GM19468 (cell line): ENCODE results near the gene RBM38.
A peak's percentile ranks its signal among the peaks of the same experiment; 100 is the strongest.

Source experiments
- ATAC-seq: cut with Tn5 transposase; IDR thresholded peaks from one replicate; pipeline ENCODE4 v1.9.1; 2021; ENCODE audit warnings: mild to moderate bottlenecking, moderate library complexity, moderate number of reproducible peaks; ENCODE audit not compliant: unreplicated experiment; ENCODE audit errors: extremely low read depth

The RBM38 gene

DNA sequence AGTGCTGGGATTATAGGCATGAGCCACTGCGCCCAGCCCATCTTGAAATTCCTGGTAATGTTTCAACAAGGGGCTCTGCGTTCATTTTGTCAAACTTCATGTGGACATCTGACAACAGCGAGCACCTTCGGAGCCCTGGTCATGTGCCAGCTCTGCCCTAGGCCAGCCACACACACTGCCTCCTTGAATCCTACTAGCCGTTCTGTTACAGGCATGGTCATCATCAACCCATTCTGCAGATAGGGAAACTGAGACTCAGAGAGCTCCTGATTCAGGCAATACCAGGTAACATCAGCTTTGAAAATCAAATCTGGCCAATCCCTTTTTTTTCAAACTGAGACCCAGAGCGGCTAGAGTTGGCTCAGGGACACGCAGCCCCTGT lies 41.3 kb downstream of the RBM38 start:
- no peak for ATAC-seq

DNA sequence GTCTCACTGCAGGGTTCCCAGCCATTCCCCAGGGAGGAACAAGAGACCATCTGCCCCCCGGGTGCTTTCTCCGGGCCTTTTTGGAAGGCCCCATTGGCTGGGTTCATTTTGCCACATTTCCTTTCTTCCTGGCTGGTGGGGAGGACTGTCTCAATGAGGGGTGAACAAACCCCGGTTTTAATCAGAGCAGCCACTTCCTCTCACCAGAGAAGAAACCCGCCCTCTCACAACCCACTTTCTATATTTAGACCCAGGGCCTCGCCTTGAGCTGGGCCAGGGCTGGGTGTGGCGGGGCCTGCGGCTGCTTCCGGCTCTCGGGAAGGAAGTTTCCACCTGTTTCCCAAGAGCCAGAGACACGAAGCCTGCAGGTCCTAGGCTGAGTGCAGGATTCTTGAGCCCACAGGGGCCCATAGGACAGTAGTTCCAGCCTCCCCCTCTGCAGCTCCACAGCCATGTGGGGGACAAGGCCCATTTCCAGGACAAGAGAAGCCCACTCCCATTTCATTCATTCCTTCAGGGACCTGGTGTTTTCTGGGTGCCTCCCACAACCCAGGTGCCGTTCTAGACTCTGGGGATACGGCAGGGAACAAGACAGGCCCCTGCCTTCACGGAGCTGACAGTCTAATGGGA lies 41.8 kb downstream of the RBM38 start:
- peak; percentile 62 for ATAC-seq

DNA sequence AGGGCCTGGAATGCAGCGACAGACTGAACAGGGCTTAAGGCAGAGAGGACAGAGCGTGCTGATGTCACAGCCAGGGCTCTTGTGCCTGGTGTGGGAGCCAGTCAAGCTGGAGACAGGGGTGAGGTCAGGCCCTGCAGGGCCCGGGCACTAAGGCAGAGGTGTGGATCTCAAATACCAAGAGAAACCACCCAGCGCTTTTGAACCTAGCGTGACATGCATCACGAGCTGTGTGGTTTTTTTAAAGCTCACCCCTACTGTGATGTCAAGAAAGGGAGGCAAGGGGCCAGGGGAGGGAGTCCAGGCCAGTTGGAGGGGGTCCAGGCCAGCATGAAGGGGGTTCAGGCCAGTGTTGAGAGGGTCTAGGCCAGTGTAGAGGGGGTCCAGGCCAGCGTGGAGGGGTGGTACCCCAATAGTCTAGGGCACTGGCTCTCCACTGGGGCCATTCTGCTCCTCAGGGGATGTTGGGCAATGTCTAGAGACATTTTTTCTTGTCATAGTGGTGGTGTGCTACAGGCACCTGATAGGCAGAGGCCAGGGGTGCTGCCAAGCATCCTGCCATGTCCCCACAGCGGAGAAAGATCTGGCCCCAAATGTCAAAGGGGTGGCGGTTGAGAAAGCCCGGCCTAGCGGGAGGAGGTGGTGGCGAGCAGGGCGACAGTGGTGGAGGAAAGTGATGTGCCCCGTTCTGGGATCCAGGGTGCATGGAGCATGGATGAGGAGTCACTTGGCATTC lies 42.6 kb downstream of the RBM38 start:
- ATAC-seq = no peak

DNA sequence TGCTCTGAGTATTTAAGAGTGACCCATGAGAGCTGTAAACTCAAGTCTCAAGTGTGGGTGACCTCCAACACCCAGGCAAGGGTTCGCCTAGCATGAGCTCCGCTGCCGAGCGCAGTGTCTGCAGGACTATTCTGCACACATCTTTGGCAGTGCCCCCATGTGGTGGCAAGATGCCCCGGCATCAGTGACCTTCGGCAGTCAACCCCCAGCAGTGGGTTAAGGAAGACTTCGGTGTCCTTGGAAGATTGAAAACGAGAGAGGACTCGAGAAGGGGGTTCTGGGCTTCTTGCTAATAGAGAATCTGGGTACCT lies 43.1 kb downstream of the RBM38 start:
- no peak for ATAC-seq

DNA sequence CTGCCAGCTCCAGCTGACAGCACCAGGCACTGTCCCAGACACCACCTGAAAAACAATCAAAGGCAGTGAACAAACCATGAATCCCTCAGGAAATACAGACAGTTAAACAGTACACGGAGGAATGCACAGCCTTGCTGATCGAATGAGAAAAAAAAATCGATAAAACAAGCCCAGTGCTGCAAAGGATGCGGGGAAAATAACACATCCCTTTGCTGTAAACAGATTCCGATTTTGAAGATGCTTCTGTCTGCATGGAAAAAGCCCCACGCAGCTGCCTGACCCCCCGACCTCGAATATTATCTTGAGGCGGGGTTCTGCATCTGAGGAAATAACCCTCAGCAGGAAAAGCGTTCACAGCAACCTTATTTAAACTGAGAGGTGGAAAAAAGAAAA lies 43.9 kb downstream of the RBM38 start:
- no peak for ATAC-seq

DNA sequence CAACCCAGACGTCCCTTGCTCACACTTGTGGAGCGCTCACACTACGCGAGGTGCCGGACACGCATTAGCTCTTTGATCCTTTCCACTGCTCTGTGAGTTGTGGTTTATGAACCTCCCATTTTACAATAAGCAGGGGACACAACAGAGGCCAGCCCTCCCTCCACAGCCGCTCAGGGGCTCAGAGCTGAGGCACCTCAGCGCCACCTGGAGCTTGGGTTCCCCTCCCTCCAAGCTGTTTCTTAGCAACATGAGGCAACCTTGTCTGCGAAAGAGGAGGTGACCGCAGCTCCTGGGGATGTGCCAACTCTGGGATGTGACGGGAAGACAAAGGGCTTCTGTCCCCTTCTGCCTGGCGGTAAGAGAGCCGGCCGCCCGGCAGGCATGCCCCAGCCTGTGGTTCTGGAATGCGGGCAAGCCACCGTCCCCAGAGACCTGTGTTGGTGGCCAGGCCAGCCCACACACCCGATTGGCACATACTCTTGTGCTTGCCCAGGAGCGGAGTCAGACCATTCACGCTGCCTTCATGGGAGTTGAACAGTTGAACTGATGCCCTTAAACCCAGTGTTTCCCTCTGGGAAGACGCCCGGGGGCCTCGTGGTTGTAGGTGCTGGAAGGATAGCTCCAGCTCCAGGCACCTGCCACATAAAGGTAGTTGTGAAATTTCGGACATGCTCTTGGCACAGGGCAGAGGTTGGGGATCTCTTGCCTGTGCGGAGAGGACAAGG lies 44.5 kb downstream of the RBM38 start:
- ATAC-seq = no peak

DNA sequence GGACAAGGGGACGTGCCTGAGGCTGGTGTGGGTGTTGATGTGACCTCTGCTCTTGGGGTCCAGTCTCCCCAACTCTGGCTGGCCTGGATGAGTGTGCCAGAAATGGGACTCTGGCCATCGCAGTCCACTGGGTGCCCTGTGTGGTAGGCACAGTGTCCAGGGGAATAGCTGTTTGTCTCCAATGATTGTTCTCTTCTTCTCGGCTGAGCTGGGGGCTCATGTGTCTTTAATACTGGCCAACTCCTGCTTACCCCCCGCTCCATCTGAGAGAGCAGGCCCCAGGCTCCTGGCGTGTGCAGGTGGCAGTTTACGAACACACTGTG lies 45.0 kb downstream of the RBM38 start:
- no peak for ATAC-seq

DNA sequence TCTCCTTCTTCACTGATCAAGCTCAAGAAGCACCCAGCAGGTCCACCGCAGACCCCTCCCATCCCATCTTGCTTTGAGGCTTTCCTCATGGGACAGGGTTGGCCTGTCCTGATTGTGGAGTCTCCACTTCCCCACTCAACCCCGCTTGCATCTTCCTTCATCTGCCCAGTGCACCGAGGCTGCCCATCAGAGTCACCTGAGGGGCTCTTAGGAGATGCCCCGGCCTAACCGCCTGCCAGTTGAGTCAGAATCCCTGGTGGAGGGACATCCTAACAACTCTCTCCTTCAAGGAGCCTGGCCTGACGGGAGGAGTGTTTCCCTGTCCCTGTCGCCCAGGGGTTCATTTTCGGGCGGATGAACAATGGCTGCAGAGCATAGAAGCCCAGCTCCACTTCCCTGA lies 46.1 kb downstream of the RBM38 start:
- ATAC-seq = no peak

DNA sequence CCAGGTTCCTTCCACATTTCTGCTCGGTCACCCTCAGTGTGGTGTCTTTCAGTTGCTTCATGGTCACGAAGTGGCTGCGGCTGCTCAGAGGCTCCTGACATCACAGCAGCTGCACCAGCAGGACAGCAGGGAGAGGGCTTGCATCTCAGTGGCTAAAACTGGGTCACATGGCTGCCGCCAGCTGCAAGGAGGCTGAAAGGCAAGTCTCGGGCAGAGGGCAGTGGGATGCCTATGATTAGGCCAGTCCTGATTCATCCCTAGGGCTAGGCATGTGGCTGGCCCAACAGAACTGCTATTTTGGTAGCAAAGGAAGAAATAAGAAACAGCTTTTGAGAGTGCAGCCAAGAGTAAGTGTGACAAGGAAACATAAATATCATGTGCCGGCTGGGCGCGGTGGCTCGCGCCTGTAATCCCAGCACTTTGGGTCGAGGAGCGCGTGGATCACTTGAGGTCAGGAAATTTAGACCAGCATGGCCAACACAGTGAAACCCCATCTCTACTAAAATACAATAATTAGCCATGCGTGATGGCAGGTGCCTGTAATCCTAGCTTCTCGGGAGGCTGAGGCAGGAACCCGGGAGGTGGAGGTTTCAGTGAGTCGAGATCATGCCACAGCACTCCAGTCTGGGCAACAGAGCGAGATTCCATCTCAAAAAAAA lies 46.6 kb downstream of the RBM38 start:
- no peak for ATAC-seq

DNA sequence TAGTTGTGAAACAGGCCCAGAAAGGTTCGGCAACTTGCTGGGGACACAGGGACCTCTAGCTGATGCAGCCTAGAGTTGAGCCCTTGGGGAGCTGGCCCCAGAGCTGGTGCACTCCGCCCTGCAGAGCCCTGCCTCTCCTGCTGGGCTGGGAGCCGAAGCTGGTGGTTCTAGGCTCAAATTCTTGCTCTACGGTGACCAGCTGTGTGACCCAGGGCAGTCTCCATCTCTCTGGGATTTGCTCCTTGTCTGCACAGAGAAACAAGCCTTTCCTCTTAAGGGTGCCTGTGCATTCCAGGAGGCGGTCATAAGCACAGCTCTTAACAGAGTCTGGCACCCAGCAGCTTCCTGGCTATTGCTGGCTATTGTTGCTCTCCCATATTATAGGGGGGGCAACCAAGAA lies 47.4 kb downstream of the RBM38 start:
- ATAC-seq = no peak

DNA sequence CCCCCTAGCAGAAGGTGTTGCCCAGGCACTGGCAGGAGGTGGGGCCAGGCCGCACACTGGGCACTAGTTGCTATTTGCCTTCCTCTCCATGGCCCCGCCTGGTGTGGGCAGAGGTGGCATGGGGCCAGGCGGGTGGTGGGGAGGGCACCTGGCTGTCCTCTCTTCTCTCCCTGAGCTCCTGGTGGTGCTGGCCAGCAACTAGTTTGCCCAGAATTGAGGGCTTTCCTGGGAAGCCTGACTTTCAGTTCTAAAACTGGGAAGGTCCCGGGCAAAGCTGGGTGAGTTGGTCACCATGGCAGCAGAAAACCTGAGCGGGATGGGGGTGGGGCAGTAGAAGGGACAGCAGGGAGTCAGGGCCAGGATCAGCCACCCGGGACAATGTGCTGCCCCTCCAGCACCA lies 48.2 kb downstream of the RBM38 start:
- ATAC-seq = no peak

DNA sequence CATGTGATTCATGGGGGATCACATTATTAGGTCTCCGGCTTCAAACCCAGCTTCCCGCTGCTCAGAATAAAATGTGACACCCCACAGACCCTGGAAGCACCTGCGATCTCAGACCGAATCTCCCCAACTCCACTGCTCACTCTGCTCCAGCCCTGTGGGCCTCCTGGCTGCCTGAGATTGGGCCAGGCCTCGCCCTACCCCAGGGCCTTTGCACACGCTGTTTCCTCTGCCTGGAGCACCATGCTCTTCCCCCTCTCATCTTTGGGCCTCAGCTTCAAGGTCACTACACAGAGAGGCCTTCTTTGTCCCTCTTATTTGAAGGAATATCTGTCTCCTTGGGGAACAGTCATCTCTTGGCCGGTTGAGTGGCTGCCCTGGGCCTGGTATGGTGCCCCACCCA lies 48.8 kb downstream of the RBM38 start:
- no peak for ATAC-seq

DNA sequence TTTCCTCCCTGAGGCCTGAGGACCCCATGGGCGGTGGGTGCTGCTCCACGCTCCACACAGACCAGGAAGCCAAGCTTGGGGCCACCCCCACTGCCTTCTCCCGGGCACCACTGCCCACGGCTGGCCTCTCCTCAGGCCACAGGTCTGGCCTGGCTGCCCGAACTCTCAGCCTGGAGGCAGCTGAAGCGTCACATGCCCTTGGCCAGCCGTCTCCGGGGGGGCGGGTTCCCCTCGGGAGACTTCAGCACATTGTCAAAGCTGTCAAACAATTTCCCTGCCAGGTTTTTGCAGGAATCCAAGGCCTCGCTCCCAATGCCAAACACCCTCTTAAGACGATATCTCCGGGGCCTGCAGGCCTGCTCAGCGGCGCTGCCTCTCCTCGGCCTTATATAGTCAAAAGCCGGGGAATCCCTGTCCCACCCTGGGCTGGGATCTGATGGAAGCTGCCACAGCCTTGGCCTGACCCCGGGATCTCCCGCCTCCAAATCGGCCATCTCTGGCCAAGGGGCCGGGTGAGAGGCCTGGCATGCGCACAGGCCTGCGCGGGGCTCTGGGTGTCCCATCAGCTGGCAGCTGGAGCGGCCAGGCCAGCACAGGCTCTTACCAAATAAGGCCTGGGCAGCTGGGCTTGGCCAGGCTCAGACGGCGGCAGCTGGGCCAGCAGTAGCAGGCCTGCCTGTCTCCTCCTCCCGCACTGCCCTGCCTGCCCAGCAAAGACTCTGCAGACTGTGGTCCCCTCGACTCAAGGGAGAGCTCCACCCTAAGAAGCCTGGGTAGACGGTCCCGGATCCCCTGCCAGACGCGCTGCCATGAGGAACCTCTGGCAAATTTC lies 49.7 kb downstream of the RBM38 start:
- ATAC-seq = no peak

DNA sequence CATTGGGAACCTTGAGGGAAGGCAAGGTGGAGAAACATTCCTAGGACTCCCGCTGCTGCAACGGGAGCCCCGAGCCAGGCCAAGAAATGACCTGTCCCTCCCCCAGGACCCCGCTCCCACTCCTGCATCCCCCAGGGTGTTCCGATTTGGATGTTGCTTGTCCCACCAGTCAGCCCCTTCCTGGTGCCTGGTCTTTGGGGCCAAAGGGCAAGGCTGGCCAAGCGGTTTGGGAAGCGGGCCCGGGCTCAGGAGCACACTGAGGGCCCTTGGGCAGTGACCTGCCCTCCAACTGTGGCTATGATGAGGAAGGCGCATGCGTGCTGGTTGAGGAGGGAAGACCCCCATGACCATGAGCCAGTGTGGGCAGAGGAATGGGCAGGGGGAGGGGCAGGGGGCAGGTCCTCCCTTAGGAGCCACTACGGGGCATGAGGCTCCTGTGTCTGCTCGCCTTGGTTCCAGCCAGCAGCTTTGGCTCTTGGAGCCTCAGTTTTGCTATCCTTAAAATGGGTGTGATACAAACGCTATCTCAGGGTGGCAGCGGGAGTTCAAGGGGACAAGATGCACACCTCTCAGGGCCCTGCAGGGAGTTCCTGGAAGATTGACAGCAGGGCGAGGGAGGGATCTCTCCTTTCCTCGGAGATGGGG lies 50.4 kb downstream of the RBM38 start:
- no peak for ATAC-seq

DNA sequence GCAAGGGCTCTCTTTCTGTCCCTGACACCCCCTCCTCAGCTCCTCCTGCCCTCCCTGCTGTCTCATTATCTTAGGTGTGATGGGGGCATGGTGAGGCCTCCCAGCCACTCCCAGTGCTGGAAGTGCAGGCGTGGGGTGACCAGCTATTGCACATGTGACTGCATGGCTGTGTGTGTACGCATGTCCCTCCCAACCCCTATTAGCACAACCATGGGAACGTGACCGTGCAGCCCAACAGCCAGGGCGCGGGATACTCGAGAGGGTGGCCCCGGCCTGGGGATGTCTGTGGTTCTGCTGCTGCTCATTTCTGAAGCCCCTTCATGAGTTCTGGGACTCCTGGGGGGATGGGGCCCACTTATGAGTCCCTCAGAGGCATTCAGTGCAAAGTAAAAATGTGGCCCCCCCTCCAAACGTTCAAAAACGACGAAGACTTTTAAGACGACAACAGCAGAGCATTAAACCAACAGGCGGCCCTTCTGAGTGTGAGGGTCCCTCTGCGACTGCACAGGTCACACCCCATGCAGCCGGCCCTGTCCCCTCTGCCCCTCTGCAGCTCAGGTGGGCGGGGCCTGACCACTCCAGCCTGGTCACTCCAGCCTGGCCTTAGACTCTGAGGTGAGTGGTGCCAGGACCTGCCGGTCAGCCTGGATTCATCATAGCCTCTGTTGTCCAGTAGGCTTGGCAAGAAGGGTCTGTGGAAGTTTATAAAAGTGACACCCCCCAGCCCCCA lies 51.1 kb downstream of the RBM38 start:
- no peak for ATAC-seq

DNA sequence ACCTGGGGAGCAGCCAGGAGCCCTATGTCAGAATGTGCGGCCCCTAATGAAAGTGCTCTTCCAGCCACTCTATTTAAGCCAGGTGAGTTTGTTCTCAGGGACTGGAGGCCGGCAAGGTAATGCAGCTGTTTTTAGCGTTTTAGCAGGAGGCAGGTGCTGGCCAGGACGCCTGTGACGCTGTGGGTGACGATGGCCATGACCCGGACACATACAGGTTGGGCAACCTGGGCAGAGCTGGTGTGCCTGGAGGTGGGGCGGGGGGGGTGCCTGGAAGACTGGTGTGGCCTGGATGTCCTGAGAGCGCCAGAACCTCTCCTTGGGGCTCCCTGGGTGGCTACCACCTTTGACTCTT lies 51.7 kb downstream of the RBM38 start:
- no peak for ATAC-seq

DNA sequence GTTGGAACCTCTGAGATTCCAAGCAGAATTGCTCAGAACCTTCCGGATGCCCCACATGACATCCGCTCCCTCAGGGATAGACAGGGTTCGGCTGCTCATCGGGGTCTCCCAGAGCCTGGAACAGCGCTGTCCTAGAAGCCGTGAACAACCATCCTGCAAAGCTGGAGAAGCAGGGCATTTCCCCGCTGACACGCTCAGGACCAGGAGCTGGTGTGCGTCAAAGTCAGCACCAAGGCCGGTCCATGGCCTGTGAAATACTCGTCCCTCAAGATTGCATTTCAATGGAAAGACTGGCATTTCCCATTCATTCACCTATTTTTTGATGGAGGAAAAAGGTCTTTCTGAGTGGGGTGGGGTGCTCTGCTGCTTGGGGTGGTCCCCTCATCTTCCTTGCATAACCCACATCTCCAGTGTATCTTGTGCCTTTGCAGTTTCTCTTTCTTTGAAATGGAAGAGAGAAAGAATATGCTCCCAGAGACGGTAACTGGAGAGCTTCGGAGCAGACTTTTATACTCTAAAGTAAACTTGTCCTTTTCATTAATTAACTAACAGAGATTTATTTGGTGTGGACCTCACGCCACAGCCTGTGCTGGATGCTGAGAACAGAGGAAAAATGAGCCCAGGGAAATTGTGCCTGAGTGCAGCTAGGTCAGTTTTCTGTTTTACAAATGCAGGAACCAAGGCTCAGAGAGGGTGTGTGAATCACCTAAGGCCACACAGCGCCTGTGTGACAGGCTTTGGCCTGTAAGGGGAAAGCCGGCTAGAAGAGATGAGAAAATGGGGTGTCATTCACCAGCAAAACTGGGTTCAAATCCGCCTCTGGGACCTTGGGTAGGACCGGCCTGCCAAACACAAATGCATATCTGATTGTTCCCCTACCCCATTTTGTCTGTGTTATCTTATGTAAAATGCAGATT lies 52.4 kb downstream of the RBM38 start:
- ATAC-seq = no peak

DNA sequence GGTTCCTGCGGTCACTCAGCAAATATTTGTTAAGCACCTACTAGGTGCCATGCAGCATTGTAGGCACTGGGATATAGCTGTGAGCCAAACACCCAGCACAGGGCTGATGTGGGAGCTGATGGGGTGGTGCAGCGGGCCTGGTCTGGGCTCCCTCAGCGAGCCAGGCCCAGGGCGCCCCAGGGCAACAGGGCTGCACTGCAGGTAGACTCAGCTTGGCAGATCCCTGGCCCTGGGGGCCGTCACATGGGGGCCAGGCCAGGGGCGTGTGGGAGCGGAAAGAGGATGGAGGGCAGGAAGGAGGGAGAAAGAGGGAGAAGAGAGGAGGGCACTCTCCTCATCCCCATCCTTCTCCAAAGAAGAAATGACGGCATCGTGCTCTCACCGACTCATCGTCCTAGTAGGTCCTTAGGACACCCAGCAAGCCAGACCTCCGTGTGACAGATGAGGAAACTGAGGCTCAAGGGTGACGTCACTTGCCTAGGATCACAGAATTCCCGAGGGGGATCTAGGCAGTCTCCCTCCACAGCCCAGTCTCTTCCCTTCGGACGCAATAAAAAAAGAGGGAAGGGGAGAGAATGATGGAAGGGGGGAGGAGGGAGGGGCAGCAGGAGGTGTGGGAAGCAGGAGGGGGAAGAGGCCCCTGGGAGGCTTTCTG lies 53.3 kb downstream of the RBM38 start:
- ATAC-seq = no peak
